HG02642 (cell line): ENCODE data around the gene SLA2.
A peak's percentile ranks its signal among the peaks of the same experiment; 100 is the strongest.
"Not testable (repeated sequence)": the region's sequence is repeated elsewhere in the genome, so short reads cannot be mapped to it uniquely, and the experiment has no call there.

Experiments
- ATAC-seq: cut with Tn5 transposase; IDR thresholded peaks from one replicate; pipeline ENCODE4 v1.9.1; 2021; ENCODE audit warnings: mild to moderate bottlenecking; ENCODE audit not compliant: unreplicated experiment, poor library complexity

SLA2 gene

GRCh38 chr20:36614781-36615557 lies 31.0 kb downstream of the SLA2 start:
- ATAC-seq = no peak

- no peak for ATAC-seq
Observed at GRCh38 chr20:36613974-36614373, 32.0 kb downstream of the SLA2 start.

GRCh38 chr20:36611625-36612024 lies 34.4 kb downstream of the SLA2 start:
- no peak for ATAC-seq

- ATAC-seq = not testable (repeated sequence)
Observed at GRCh38 chr20:36608388-36608728, 37.6 kb downstream of the SLA2 start.

GRCh38 chr20:36607586-36608387 lies 38.2 kb downstream of the SLA2 start:
- no peak for ATAC-seq

GRCh38 chr20:36606158-36607066 lies 39.6 kb downstream of the SLA2 start:
- ATAC-seq = peak; percentile 17

GRCh38 chr20:36605399-36606157 lies 40.4 kb downstream of the SLA2 start, which contains the start of gene RAB5IF:
Gene RAB5IF (plus strand): TSS chr20:36605779. CDS start chr20:36605952, 173 bp downstream.
- peak; percentile 89 for ATAC-seq

- peak; percentile 29 for ATAC-seq
Observed at GRCh38 chr20:36604952-36605398, 41.0 kb downstream of the SLA2 start.

GRCh38 chr20:36601540-36601939 lies 44.5 kb downstream of the SLA2 start:
- no peak for ATAC-seq

GRCh38 chr20:36599912-36600345 lies 46.1 kb downstream of the SLA2 start:
- no peak for ATAC-seq

GRCh38 chr20:36593347-36593929 lies 52.6 kb downstream of the SLA2 start:
- ATAC-seq = no peak

- ATAC-seq = no peak
Observed at GRCh38 chr20:36591854-36592641, 53.9 kb downstream of the SLA2 start.

- ATAC-seq = no peak
Observed at GRCh38 chr20:36591281-36591680, 54.7 kb downstream of the SLA2 start.

GRCh38 chr20:36587388-36588070 lies 58.5 kb downstream of the SLA2 start:
- ATAC-seq = no peak

- no peak for ATAC-seq
Observed at GRCh38 chr20:36585410-36586125, 60.4 kb downstream of the SLA2 start.

GRCh38 chr20:36584018-36584481 lies 61.9 kb downstream of the SLA2 start:
- ATAC-seq = no peak

GRCh38 chr20:36582821-36583220 lies 63.2 kb downstream of the SLA2 start:
- ATAC-seq = no peak
